HCT116 (cell line): ENCODE results near the gene SHC1. TPM values are rescaled to one million over a fixed set of nuclear protein-coding genes. Genes with fewer than 3 reads are reported as not detected.

ENCODE experiments used
- ATAC-seq: fragments of 200-7000 bp; cut with Tn5 transposase; 2 replicates; pipeline ENCODE4 v1.9.1; 2020; ENCODE audit warnings: mild to moderate bottlenecking, moderate library complexity
- BruUV-seq: library from RNA; stranded (reverse); fragments of 400-500 nt; replicated peaks from 2 replicates; lab custom pipeline; 2021; lab: Mats Ljungman, UMichigan
- CTCF ChIA-PET: fragments of 300-600 bp; sonication (Branson Sonifier 250); formaldehyde crosslinking; loops from one replicate; lab custom pipeline; 2021; ENCODE audit warnings: antibody characterized with exemption; lab: Charles Lee
- POLR2A ChIA-PET: fragments of 300-600, 350-600 bp; sonication (Branson Sonifier 250); formaldehyde crosslinking; loops from one replicate; lab custom pipeline; 2021; ENCODE audit warnings: antibody characterized with exemption; lab: Charles Lee
- RAD21 ChIA-PET, 2 experiments: fragments of 300-600 bp; sonication (Branson Sonifier 250); formaldehyde crosslinking; loops; one replicate each; lab custom pipeline; 2023; ENCODE audit warnings: low total read pairs in 2 of 2; ENCODE audit not compliant: uncharacterized antibody in 2 of 2, unreplicated experiment in 2 of 2, low non-redundant PET in 1 of 2; lab: Charles Lee
- DNase-seq: peaks from one replicate; pipeline ENCODE4 v3.0.0-alpha.2; 2010; ENCODE audit warnings: low read depth, low spot score
- H2AFZ ChIP-seq: fragments of 200-600 bp; shearing (Covaris generic), sonication (generic); 2 replicates; pipeline ENCODE4 v1.6.1; 2017; ENCODE audit warnings: low read depth, mixed run types, mixed read lengths, antibody characterized with exemption, low read length; ENCODE audit not compliant: poor library complexity, severe bottlenecking
- H3K27ac ChIP-seq: 2 replicates; pipeline ENCODE4 v1.5.1; 2012; ENCODE audit warnings: low read depth, low read length
- H3K27me3 ChIP-seq: fragments of 200-600 bp; sonication (generic); 2 replicates; pipeline ENCODE4 v1.6.1; 2016; ENCODE audit warnings: mixed run types, low read length, mixed read lengths; ENCODE audit not compliant: insufficient read depth
- H3K36me3 ChIP-seq, 2 experiments: fragments of 200-500 bp in 1 of 2; fragments of 200-600 bp in 1 of 2; sonication (Bioruptor generic) in 1 of 2; sonication (generic) in 1 of 2; 2 replicates each; pipeline versions ENCODE4 v1.5.1 to v1.6.1; 2014 to 2016; ENCODE audit warnings: low read length in 2 of 2, inconsistent platforms in 1 of 2, mixed read lengths in 1 of 2, mixed run types in 1 of 2; ENCODE audit not compliant: insufficient read depth in 2 of 2, control insufficient read depth in 1 of 2
- H3K4me1 ChIP-seq, 2 experiments: fragments of 200-600 bp in 1 of 2; sonication (generic) in 1 of 2; 2 replicates each; pipeline versions ENCODE4 v1.5.1 to v1.6.1; 2012 to 2017; ENCODE audit warnings: low read length in 2 of 2, inconsistent platforms in 1 of 2, mild to moderate bottlenecking in 1 of 2, mixed read lengths in 1 of 2, mixed run types in 1 of 2, moderate library complexity in 1 of 2; ENCODE audit not compliant: insufficient read depth in 2 of 2, control insufficient read depth in 1 of 2
- H3K4me2 ChIP-seq: fragments of 200-600 bp; sonication (generic); 2 replicates; pipeline ENCODE4 v1.6.1; 2017; ENCODE audit warnings: mixed run types, low read length, mixed read lengths
- H3K4me3 ChIP-seq, 2 experiments: fragments of 200-600 bp in 1 of 2; sonication (generic) in 1 of 2; replicated peaks in 1 of 2; 2 replicates each; pipeline ENCODE4 v1.5.1; 2011 to 2016; ENCODE audit warnings: low read length in 2 of 2, control low read depth in 1 of 2, low read depth in 1 of 2, mild to moderate bottlenecking in 1 of 2, mixed read lengths in 1 of 2, mixed run types in 1 of 2
- H3K79me2 ChIP-seq: fragments of 200-600 bp; sonication (generic); 2 replicates; pipeline ENCODE4 v1.6.1; 2017; ENCODE audit warnings: mild to moderate bottlenecking, mixed run types, low read length, moderate library complexity, mixed read lengths; ENCODE audit not compliant: insufficient read depth
- H3K9ac ChIP-seq: fragments of 200-600 bp; sonication (generic); 2 replicates; pipeline ENCODE4 v1.6.1; 2016; ENCODE audit warnings: low read length, mixed read lengths
- H3K9me2 ChIP-seq: fragments of 200-600 bp; sonication (generic), shearing (Covaris generic); 2 replicates; pipeline ENCODE4 v1.6.1; 2017; ENCODE audit warnings: mixed run types, mild to moderate bottlenecking, moderate library complexity; ENCODE audit not compliant: insufficient read depth
- H3K9me3 ChIP-seq, 2 experiments: fragments of 200-500 bp in 1 of 2; fragments of 200-600 bp in 1 of 2; sonication (Bioruptor generic) in 1 of 2; sonication (generic) in 1 of 2; 2 replicates each; pipeline ENCODE4 v1.6.1; 2014 to 2017; ENCODE audit warnings: low read length in 2 of 2, mixed read lengths in 2 of 2, inconsistent platforms in 1 of 2, low read depth in 1 of 2, mild to moderate bottlenecking in 1 of 2, mixed run types in 1 of 2, moderate library complexity in 1 of 2; ENCODE audit not compliant: control insufficient read depth in 1 of 2, insufficient read depth in 1 of 2
- H4K20me1 ChIP-seq: fragments of 200-600 bp; sonication (generic), shearing (Covaris generic); 2 replicates; pipeline ENCODE4 v1.6.1; 2017; ENCODE audit warnings: mixed run types, mild to moderate bottlenecking, moderate library complexity; ENCODE audit not compliant: insufficient read depth
- ATF3 ChIP-seq: IDR thresholded peaks from 2 replicates; pipeline ENCODE4 v1.6.1; 2012
- CTCF ChIP-seq, 3 experiments: fragments of 200-600 bp in 1 of 3; sonication (generic) in 1 of 3; IDR thresholded peaks in 2 of 3; conservative IDR thresholded peaks in 1 of 3; 2 replicates each; pipeline ENCODE4 v1.5.1; 2012 to 2017; ENCODE audit warnings: low read depth in 2 of 3, low read length in 2 of 3, antibody characterized with exemption in 1 of 3, borderline replicate concordance in 1 of 3, control low read depth in 1 of 3, mild to moderate bottlenecking in 1 of 3, mixed read lengths in 1 of 3, mixed run types in 1 of 3, moderate library complexity in 1 of 3; ENCODE audit not compliant: insufficient read depth in 1 of 3
- EZH2 ChIP-seq: fragments of 200-600 bp; sonication (generic); IDR thresholded peaks from 2 replicates; pipeline ENCODE4 v1.6.1; 2017; ENCODE audit warnings: antibody characterized with exemption, mixed run types
- EZH2phosphoT487 ChIP-seq: fragments of 200-600 bp; IDR thresholded peaks from 2 replicates; pipeline ENCODE4 v1.6.1; 2018; ENCODE audit warnings: antibody characterized with exemption, borderline replicate concordance
- MAX ChIP-seq: IDR thresholded peaks from 2 replicates; pipeline ENCODE4 v1.6.1; 2012
- POLR2AphosphoS5 ChIP-seq: IDR thresholded peaks from 2 replicates; pipeline ENCODE4 v1.6.1; 2011; ENCODE audit warnings: mild to moderate bottlenecking, low read depth, low read length, moderate library complexity
- RAD21 ChIP-seq: IDR thresholded peaks from 2 replicates; pipeline ENCODE4 v1.6.1; 2012; ENCODE audit warnings: low read depth, mild to moderate bottlenecking
- REST ChIP-seq: IDR thresholded peaks from 2 replicates; pipeline ENCODE4 v1.6.1; 2012; ENCODE audit warnings: low read depth
- SIN3A ChIP-seq: IDR thresholded peaks from 2 replicates; pipeline ENCODE4 v1.6.1; 2012; ENCODE audit warnings: low read depth
- SRF ChIP-seq: IDR thresholded peaks from 2 replicates; pipeline ENCODE4 v1.6.1; 2012; ENCODE audit warnings: low read depth
- TCF7L2 ChIP-seq: IDR thresholded peaks from 2 replicates; pipeline ENCODE4 v1.7.0; 2011; ENCODE audit warnings: borderline replicate concordance, inconsistent platforms; ENCODE audit not compliant: insufficient read depth, insufficient read length; ENCODE audit errors: extremely low read depth
- intact Hi-C: fragments of 100-400 bp; cut with micrococcal nuclease; formaldehyde crosslinking; loops from 2 replicates; pipeline ENCODE4 v1.10.0; 2022
- total RNA-seq: library from RNA; stranded (reverse); gene quantifications from one replicate; pipeline ENCODE4 v1.2.1, GENCODE V29; 2021; ENCODE audit not compliant: unreplicated experiment

SHC1 gene
- total RNA-seq, 1 experiment from 2014 or later: 148 TPM

GRCh38 chr1:154941333-154942013, 29.1 kb downstream of the SHC1 start:
- peaks cover 10 to 34% of the 10 kb centered on the region in 2 experiments for H3K4me1 ChIP-seq
- no peaks in the 10 kb centered on the region for H3K79me2 ChIP-seq
- no peak for ATAC-seq
- intact Hi-C loops: no loop called here
- DNase-seq: no peak
- H3K27ac ChIP-seq: no peak overlapping the region
- RAD21 ChIA-PET: no interaction called here
- no peak overlapping the region for H3K4me3 ChIP-seq
- H3K27me3 ChIP-seq: no peaks in the 10 kb centered on the region
- H3K36me3 ChIP-seq: no peaks in the 10 kb centered on the region
- BruUV-seq: no TSS peak
- no peak overlapping the region for H3K9ac ChIP-seq
- no peak overlapping the region for H2AFZ ChIP-seq
- H4K20me1 ChIP-seq: no peaks in the 10 kb centered on the region
- H3K9me3 ChIP-seq: no peaks in the 10 kb centered on the region
- no peak for TF ChIP-seq CTCF (IDR thresholded peaks at IDR 0.05 in 2 of 3, conservative IDR thresholded peaks at IDR 0.05 in 1 of 3; ENCODE audit: borderline replicate concordance in 1 of 3, insufficient read depth in 1 of 3, low read depth in 2 of 3, low read length in 2 of 3)
- TF ChIP-seq SRF: no peak
- no peak for TF ChIP-seq TCF7L2
- no peak for TF ChIP-seq EZH2phosphoT487
- no peak for TF ChIP-seq SIN3A
- no peak for TF ChIP-seq RAD21
- TF ChIP-seq REST: no peak
- no peak for TF ChIP-seq EZH2
- TF ChIP-seq MAX: no peak
- no peak for TF ChIP-seq ATF3
- TF ChIP-seq POLR2AphosphoS5: no peak
- no peak overlapping the region for H3K4me2 ChIP-seq
- CTCF ChIA-PET: interaction anchor here (1.1 kb wide), 1 partner anchor 382 kb away, joined by 3 read pairs; no protein-coding TSS in a partner anchor
- POLR2A ChIA-PET: no interaction called here
- no peaks in the 10 kb centered on the region for H3K9me2 ChIP-seq
